Measurements from ENCODE around the gene RIN1. TPM values are rescaled to one million over a fixed set of nuclear protein-coding genes. Genes with fewer than 3 reads are reported as not detected.

RIN1 gene
- total and polyA plus RNA-seq, 2 of the 13 experiments (the other 11 are each of a cell fraction or from before 2014, with no cell fraction given) = 2.4 to 4.1 TPM

DNA sequence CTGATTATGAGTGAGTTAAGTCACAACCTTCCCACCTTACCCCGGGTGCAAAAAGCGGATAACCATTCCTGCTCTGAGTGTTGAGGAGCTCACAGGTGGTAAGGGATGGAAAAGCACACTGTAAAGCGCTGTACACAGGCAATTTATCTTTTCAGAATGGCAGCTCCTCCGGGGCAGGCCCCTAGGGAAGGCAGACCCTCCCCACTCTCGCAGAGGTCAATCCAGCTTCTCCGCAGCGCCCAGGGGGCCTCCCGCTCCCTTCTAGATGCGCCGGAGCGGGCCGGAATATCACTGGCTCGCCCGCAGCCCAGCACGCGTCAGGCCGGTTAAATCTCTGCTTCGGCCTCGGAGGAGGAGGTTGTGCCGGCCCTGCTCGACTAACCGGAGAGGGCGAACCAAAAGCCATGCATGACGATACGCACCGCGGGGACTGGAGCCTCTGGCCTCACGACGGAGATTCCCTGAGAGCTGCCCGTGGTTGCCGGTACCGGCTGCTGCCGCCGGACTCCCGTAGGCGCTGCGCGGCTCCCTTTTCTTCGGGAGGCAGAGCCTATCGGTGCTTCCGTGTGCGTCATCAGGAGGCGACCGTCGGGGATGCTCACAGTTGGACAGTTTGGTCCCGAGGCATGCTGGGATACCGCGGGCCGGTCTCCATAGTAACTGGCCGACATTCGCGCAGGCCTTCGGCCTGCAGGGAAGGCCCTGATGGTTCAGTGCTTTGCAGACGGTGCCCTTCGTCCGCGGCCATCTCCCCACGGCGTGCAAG lies 8.5 kb upstream of the RIN1 start, which contains the start of gene BRMS1:
Gene BRMS1, minus strand, starts transcription at position 555 of the 766 bp plus-strand sequence. CDS start 2,870 bp downstream, outside the sequence.
- FAIRE-seq = peak; percentile 85
- peaks cover 14 to 23% of the 10 kb centered on the region in 2 experiments; a peak in 4 of 5 replicates for H3K36me3 ChIP-seq (replicated peaks in 1 of 2; ENCODE audit: control insufficient read depth in 1 of 2, insufficient read depth in 2 of 2, low read length in 2 of 2)
- TF ChIP-seq TSC22D2 (CRISPR knock-in tag; IDR thresholded peaks at IDR 0.05; ENCODE audit: borderline replicate concordance) = 0 out of 2 replicates have a peak, but pooled peaks have one; percentile 66
- TF ChIP-seq KDM4B (CRISPR knock-in tag; IDR thresholded peaks at IDR 0.05) = peak; percentile 36; the same call in 1 of the 2 replicates
- TF ChIP-seq NCOA5 (CRISPR knock-in tag; IDR thresholded peaks at IDR 0.05) = no peak
- TF ChIP-seq ZBTB3 (CRISPR knock-in tag; IDR thresholded peaks at IDR 0.05; ENCODE audit: borderline replicate concordance, low read depth) = 0 out of 2 replicates have a peak, but pooled peaks have one; percentile 88
- no peak for TF ChIP-seq ZNF414 (CRISPR knock-in tag; IDR thresholded peaks at IDR 0.05)
- peak; percentile 56; the same call in 1 of the 2 replicates for TF ChIP-seq ZNF792 (CRISPR knock-in tag; IDR thresholded peaks at IDR 0.05)
- TF ChIP-seq ZIK1 (CRISPR knock-in tag; IDR thresholded peaks at IDR 0.05; ENCODE audit: borderline replicate concordance, low read depth) = peak; percentile 49; the same call in 1 of the 2 replicates
- TF ChIP-seq ZNF350 (CRISPR knock-in tag; IDR thresholded peaks at IDR 0.05; ENCODE audit: borderline replicate concordance, low read depth) = peak; percentile 91
- TF ChIP-seq HES4 (CRISPR knock-in tag; IDR thresholded peaks at IDR 0.05; ENCODE audit: borderline replicate concordance) = 0 out of 2 replicates have a peak, but pooled peaks have one; percentile 46
- no peak for TF ChIP-seq BCL6 (CRISPR knock-in tag; IDR thresholded peaks at IDR 0.05)
- peak; percentile 50; the same call in 1 of the 2 replicates for TF ChIP-seq ZBTB33 (CRISPR knock-in tag; IDR thresholded peaks at IDR 0.05)
- TF ChIP-seq, protein P1, sequence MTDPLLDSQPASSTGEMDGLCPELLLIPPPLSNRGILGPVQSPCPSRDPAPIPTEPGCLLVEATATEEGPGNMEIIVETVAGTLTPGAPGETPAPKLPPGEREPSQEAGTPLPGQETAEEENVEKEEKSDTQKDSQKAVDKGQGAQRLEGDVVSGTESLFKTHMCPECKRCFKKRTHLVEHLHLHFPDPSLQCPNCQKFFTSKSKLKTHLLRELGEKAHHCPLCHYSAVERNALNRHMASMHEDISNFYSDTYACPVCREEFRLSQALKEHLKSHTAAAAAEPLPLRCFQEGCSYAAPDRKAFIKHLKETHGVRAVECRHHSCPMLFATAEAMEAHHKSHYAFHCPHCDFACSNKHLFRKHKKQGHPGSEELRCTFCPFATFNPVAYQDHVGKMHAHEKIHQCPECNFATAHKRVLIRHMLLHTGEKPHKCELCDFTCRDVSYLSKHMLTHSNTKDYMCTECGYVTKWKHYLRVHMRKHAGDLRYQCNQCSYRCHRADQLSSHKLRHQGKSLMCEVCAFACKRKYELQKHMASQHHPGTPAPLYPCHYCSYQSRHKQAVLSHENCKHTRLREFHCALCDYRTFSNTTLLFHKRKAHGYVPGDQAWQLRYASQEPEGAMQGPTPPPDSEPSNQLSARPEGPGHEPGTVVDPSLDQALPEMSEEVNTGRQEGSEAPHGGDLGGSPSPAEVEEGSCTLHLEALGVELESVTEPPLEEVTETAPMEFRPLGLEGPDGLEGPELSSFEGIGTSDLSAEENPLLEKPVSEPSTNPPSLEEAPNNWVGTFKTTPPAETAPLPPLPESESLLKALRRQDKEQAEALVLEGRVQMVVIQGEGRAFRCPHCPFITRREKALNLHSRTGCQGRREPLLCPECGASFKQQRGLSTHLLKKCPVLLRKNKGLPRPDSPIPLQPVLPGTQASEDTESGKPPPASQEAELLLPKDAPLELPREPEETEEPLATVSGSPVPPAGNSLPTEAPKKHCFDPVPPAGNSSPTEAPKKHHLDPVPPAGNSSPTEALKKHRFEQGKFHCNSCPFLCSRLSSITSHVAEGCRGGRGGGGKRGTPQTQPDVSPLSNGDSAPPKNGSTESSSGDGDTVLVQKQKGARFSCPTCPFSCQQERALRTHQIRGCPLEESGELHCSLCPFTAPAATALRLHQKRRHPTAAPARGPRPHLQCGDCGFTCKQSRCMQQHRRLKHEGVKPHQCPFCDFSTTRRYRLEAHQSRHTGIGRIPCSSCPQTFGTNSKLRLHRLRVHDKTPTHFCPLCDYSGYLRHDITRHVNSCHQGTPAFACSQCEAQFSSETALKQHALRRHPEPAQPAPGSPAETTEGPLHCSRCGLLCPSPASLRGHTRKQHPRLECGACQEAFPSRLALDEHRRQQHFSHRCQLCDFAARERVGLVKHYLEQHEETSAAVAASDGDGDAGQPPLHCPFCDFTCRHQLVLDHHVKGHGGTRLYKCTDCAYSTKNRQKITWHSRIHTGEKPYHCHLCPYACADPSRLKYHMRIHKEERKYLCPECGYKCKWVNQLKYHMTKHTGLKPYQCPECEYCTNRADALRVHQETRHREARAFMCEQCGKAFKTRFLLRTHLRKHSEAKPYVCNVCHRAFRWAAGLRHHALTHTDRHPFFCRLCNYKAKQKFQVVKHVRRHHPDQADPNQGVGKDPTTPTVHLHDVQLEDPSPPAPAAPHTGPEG (CRISPR knock-in tag; IDR thresholded peaks at IDR 0.05) = peak; percentile 70; the same call in 1 of the 2 replicates
- 0 out of 2 replicates have a peak, but pooled peaks have one; percentile 19 for TF ChIP-seq ZNF598 (CRISPR knock-in tag; IDR thresholded peaks at IDR 0.05; ENCODE audit: borderline replicate concordance)
- 0 out of 2 replicates have a peak, but pooled peaks have one; percentile 30 for TF ChIP-seq FOXO1 (CRISPR knock-in tag; IDR thresholded peaks at IDR 0.05)

More for the DNA sequence above, 8.5 kb upstream of the RIN1 start, which contains the start of gene BRMS1:
- CTCF ChIA-PET (ENCODE audit: low intra/inter-chr PET ratio, low total read pairs) = no interaction called here
- H3K4me2 ChIP-seq (ENCODE audit: low read depth, low read length) = peak within 1 kb of the TSS; percentile 95
- BruUV-seq (replicated peaks) = no TSS peak
- H3K27ac ChIP-seq (ENCODE audit: extremely low read length, insufficient read depth, low read length) = peak within 1 kb of the TSS; percentile 86
- peaks cover 42% of the 10 kb centered on the region for H3K79me2 ChIP-seq (ENCODE audit: insufficient read depth, low read length)
- H3K4me1 ChIP-seq (ENCODE audit: insufficient read depth, low read length) = peaks cover 49% of the 10 kb centered on the region
- no peaks in the 10 kb centered on the region for H3K9me3 ChIP-seq (ENCODE audit: low read length)
- ATAC-seq (peak; percentile 82), DNase-seq (ENCODE audit: low spot score) (peak; percentile 94)
- peak within 1 kb of the TSS; percentile 94 for H3K9ac ChIP-seq (ENCODE audit: insufficient read depth, low read depth, low read length)
- H3K4me3 ChIP-seq (replicated peaks in 1 of 3; ENCODE audit: insufficient read depth in 1 of 3, low read depth in 2 of 3, low read length in 3 of 3) = peak within 1 kb of the TSS; percentile 90 to 93 (median 93)
- no peaks in the 10 kb centered on the region; a peak in 1 of 5 replicates for H3K27me3 ChIP-seq (ENCODE audit: control insufficient read depth in 1 of 2, insufficient read depth in 2 of 2, low read length in 2 of 2)
- POLR2A ChIA-PET = interaction anchor here (1.0 to 2.1 kb wide), 3 partner anchors 9 to 32 kb away, joined by 4 to 8 read pairs (median 5); partner anchors contain the start of genes CD248 and RIN1
- H4K20me1 ChIP-seq (ENCODE audit: insufficient read depth, low read length) = no peaks in the 10 kb centered on the region
- H2AFZ ChIP-seq (ENCODE audit: low read length) = no peak within 1 kb of the TSS
- 0% methylated on average over 7 of the region's 59 CpGs for WGBS (ENCODE audit: low lambda C conversion rate)
- intact Hi-C loops (cut with micrococcal nuclease; ENCODE audit: unreplicated experiment) = no loop called here
- in situ Hi-C loops (cut with HindIII; ENCODE audit: extremely low pct_ligation_motif_present, low pct_unique_long_range_greater_than_20kb) = no loop called here

Measured in HepG2 (cell line).